GM12874 (cell line): Measurements from ENCODE around the gene GRIP1.

Experiments used
- CTCF ChIP-seq: IDR thresholded peaks from 2 replicates; pipeline ENCODE4 v1.5.1; 2011; ENCODE audit warnings: low read depth, mild to moderate bottlenecking, control low read depth, low read length, moderate library complexity; ENCODE audit not compliant: insufficient read depth

The GRIP1 gene

GRCh38 chr12:66304296-66304900, 374.5 kb downstream of the GRIP1 start:
- TF ChIP-seq CTCF: no peak

- no peak for TF ChIP-seq CTCF
These were observed 376.1 kb downstream of the GRIP1 start for GRCh38 chr12:66302827-66303169.

GRCh38 chr12:66301944-66302826, 376.7 kb downstream of the GRIP1 start, which contains the start of gene HELB:
Gene HELB (plus strand): TSS chr12:66302493. CDS start chr12:66302604, 111 bp downstream.
- no peak for TF ChIP-seq CTCF

- TF ChIP-seq CTCF: no peak
These were observed 381.0 kb downstream of the GRIP1 start for GRCh38 chr12:66297923-66298322.
